ENCODE measurements around the gene OPRD1.
A peak's percentile ranks its signal among the peaks of the same experiment; 100 is the strongest.

Gene OPRD1

DNA sequence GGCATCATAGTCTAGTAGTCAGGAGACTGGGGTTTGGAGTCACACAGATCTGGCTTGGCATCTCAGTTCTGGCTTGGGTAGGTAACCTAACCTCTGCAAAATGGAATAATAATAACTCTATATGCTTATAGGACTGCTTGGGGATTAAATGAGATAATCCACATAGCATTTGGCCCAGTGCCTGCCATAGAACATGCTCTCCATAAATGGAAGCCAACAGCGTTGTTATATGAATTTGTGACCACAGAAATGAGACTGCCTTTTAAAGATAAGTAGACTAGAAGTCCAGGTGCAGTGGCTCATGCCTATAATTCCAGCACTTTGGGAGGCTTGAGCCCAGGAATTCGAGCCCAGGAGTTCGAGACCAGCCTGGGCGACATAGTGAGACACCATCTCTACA lies 4.0 kb upstream of the OPRD1 start:
- H3K27ac ChIP-seq (ENCODE audit: extremely low read depth, low read depth, low read length): no peak overlapping the region
- POLR2A ChIA-PET: no interaction called here

GRCh38 chr1:28811369-28811765 lies 603 bp upstream of the OPRD1 start:
- Histone ChIP-seq H3K4me3 (ENCODE audit: low read depth, low read length) (no peak overlapping the region), H3K4me1 (ENCODE audit: control insufficient read depth, insufficient read depth, low read length) (no peaks in the 10 kb centered on the region), H3K27ac (ENCODE audit: extremely low read depth, low read depth, low read length) (no peak overlapping the region), H3K36me3 (ENCODE audit: control insufficient read depth in 2 of 2, insufficient read depth in 1 of 2, low read length in 2 of 2) (no peaks in the 10 kb centered on the region), H3K9me3 (ENCODE audit: control insufficient read depth, insufficient read depth, low read depth, low read length) (no peaks in the 10 kb centered on the region)
- POLR2A ChIA-PET: no interaction called here
- CTCF ChIA-PET: interaction anchor here (0.7 kb wide), 1 partner anchor 15 kb away, joined by 4 read pairs; no protein-coding TSS in a partner anchor
- TF ChIP-seq BCL11B (tag by site-specific recombination; IDR thresholded peaks at IDR 0.05; ENCODE audit: low read depth): no peak
- TF ChIP-seq ZNF791 (tag by site-specific recombination; IDR thresholded peaks at IDR 0.05): no peak
- TF ChIP-seq, protein P1, sequence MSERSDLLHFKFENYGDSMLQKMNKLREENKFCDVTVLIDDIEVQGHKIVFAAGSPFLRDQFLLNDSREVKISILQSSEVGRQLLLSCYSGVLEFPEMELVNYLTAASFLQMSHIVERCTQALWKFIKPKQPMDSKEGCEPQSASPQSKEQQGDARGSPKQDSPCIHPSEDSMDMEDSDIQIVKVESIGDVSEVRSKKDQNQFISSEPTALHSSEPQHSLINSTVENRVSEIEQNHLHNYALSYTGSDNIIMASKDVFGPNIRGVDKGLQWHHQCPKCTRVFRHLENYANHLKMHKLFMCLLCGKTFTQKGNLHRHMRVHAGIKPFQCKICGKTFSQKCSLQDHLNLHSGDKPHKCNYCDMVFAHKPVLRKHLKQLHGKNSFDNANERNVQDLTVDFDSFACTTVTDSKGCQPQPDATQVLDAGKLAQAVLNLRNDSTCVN (tag by site-specific recombination; optimal IDR thresholded peaks at IDR 0.05): no peak
- TF ChIP-seq, protein P2, sequence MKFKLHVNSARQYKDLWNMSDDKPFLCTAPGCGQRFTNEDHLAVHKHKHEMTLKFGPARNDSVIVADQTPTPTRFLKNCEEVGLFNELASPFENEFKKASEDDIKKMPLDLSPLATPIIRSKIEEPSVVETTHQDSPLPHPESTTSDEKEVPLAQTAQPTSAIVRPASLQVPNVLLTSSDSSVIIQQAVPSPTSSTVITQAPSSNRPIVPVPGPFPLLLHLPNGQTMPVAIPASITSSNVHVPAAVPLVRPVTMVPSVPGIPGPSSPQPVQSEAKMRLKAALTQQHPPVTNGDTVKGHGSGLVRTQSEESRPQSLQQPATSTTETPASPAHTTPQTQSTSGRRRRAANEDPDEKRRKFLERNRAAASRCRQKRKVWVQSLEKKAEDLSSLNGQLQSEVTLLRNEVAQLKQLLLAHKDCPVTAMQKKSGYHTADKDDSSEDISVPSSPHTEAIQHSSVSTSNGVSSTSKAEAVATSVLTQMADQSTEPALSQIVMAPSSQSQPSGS (tag by site-specific recombination; IDR thresholded peaks at IDR 0.05; ENCODE audit: low read depth): no peak
- no peak for TF ChIP-seq OSR2 (tag by site-specific recombination; IDR thresholded peaks at IDR 0.05)
- no peak for TF ChIP-seq MEIS1 (CRISPR knock-in tag; IDR thresholded peaks at IDR 0.05; ENCODE audit: borderline replicate concordance)
- no peak for TF ChIP-seq ZNF302 (tag by site-specific recombination; IDR thresholded peaks at IDR 0.05; ENCODE audit: low read depth)
- TF ChIP-seq ZNF362 (tag by site-specific recombination; IDR thresholded peaks at IDR 0.05): no peak
- no peak for TF ChIP-seq ZNF707 (tag by site-specific recombination; IDR thresholded peaks at IDR 0.05)
- TF ChIP-seq, protein P3, sequence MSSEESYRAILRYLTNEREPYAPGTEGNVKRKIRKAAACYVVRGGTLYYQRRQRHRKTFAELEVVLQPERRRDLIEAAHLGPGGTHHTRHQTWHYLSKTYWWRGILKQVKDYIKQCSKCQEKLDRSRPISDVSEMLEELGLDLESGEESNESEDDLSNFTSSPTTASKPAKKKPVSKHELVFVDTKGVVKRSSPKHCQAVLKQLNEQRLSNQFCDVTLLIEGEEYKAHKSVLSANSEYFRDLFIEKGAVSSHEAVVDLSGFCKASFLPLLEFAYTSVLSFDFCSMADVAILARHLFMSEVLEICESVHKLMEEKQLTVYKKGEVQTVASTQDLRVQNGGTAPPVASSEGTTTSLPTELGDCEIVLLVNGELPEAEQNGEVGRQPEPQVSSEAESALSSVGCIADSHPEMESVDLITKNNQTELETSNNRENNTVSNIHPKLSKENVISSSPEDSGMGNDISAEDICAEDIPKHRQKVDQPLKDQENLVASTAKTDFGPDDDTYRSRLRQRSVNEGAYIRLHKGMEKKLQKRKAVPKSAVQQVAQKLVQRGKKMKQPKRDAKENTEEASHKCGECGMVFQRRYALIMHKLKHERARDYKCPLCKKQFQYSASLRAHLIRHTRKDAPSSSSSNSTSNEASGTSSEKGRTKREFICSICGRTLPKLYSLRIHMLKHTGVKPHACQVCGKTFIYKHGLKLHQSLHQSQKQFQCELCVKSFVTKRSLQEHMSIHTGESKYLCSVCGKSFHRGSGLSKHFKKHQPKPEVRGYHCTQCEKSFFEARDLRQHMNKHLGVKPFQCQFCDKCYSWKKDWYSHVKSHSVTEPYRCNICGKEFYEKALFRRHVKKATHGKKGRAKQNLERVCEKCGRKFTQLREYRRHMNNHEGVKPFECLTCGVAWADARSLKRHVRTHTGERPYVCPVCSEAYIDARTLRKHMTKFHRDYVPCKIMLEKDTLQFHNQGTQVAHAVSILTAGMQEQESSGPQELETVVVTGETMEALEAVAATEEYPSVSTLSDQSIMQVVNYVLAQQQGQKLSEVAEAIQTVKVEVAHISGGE (tag by site-specific recombination; conservative IDR thresholded peaks at IDR 0.05; ENCODE audit: low read depth): no peak
- no peak for TF ChIP-seq ZNF623 (tag by site-specific recombination; IDR thresholded peaks at IDR 0.05)
- TF ChIP-seq KLF1 (tag by site-specific recombination; IDR thresholded peaks at IDR 0.05): no peak
- TF ChIP-seq, protein P4, sequence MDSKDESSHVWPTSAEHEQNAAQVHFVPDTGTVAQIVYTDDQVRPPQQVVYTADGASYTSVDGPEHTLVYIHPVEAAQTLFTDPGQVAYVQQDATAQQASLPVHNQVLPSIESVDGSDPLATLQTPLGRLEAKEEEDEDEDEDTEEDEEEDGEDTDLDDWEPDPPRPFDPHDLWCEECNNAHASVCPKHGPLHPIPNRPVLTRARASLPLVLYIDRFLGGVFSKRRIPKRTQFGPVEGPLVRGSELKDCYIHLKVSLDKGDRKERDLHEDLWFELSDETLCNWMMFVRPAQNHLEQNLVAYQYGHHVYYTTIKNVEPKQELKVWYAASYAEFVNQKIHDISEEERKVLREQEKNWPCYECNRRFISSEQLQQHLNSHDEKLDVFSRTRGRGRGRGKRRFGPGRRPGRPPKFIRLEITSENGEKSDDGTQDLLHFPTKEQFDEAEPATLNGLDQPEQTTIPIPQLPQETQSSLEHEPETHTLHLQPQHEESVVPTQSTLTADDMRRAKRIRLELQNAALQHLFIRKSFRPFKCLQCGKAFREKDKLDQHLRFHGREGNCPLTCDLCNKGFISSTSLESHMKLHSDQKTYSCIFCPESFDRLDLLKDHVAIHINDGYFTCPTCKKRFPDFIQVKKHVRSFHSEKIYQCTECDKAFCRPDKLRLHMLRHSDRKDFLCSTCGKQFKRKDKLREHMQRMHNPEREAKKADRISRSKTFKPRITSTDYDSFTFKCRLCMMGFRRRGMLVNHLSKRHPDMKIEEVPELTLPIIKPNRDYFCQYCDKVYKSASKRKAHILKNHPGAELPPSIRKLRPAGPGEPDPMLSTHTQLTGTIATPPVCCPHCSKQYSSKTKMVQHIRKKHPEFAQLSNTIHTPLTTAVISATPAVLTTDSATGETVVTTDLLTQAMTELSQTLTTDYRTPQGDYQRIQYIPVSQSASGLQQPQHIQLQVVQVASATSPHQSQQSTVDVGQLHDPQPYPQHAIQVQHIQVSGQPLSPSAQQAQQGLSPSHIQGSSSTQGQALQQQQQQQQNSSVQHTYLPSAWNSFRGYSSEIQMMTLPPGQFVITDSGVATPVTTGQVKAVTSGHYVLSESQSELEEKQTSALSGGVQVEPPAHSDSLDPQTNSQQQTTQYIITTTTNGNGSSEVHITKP (tag by site-specific recombination; IDR thresholded peaks at IDR 0.05): no peak
- TF ChIP-seq ZNF132 (tag by site-specific recombination; IDR thresholded peaks at IDR 0.05; ENCODE audit: borderline replicate concordance): no peak

More for the DNA sequence above, 4.0 kb upstream of the OPRD1 start:
- TF ChIP-seq SP2 (tag by site-specific recombination; IDR thresholded peaks at IDR 0.05) (no peak), ZNF747 (tag by site-specific recombination; IDR thresholded peaks at IDR 0.05) (no peak), KLF10 (tag by site-specific recombination; IDR thresholded peaks at IDR 0.05) (no peak), ZNF664 (tag by site-specific recombination; IDR thresholded peaks at IDR 0.05) (0 out of 2 replicates have a peak, but pooled peaks have one; percentile 46)
- H3K4me1 ChIP-seq (ENCODE audit: control insufficient read depth, insufficient read depth, low read length): no peaks in the 10 kb centered on the region
- CTCF ChIA-PET: no interaction called here
- H3K4me3 ChIP-seq (ENCODE audit: low read depth, low read length): no peak overlapping the region
- no peaks in the 10 kb centered on the region for H3K9me3 ChIP-seq (ENCODE audit: control insufficient read depth, insufficient read depth, low read depth, low read length)
- no peaks in the 10 kb centered on the region for H3K36me3 ChIP-seq (ENCODE audit: control insufficient read depth in 2 of 2, insufficient read depth in 1 of 2, low read length in 2 of 2)

All from HEK293 (cell line).